ENCODE results near the gene PEPD. TPM values are rescaled to one million over a fixed set of nuclear protein-coding genes. Genes with fewer than 3 reads are reported as not detected.

Gene PEPD
- total RNA-seq, 1 donor from 2014 or later, result 112 TPM

GRCh38 chr19:33379151-33379829 is 142.3 kb downstream of the PEPD start:
- DNase-seq (ENCODE audit: low spot score in 2 of 2), result no peak
- no peak overlapping the region for H3K27ac ChIP-seq

GRCh38 chr19:33377586-33378475 is 143.8 kb downstream of the PEPD start:
- no peak for TF ChIP-seq CTCF (IDR thresholded peaks at IDR 0.05)
- Histone ChIP-seq H3K36me3 (peaks cover 5 to 20% of the 10 kb centered on the region in 2 donors), H3K4me1 (peaks cover 0 to 19% of the 10 kb centered on the region in 2 donors), H3K4me3 (no peak overlapping the region), H3K27me3 (no peaks in the 10 kb centered on the region), H3K9me3 (no peaks in the 10 kb centered on the region), H3K27ac (peak overlapping the region in 1 of 2 donors; percentile 14)
- DNase-seq (ENCODE audit: low spot score in 2 of 2), result no peak
- intact Hi-C loops (cut with DNase I), result loop anchor here (10.0 kb wide), 1 partner anchor 403 kb away; the partner anchor contains the start of genes CEP89 and FAAP24

More at GRCh38 chr19:33379151-33379829, 142.3 kb downstream of the PEPD start:
- TF ChIP-seq CTCF (IDR thresholded peaks at IDR 0.05), result no peak
- H3K9me3 ChIP-seq, result no peaks in the 10 kb centered on the region
- no peak overlapping the region for H3K4me3 ChIP-seq
- intact Hi-C loops (cut with DNase I), result loop anchor here (10.0 kb wide), 1 partner anchor 404 kb away; the partner anchor contains the start of genes CEP89 and FAAP24
- peaks cover 5 to 28% of the 10 kb centered on the region in 2 donors for H3K36me3 ChIP-seq
- H3K27me3 ChIP-seq, result no peaks in the 10 kb centered on the region
- peaks cover 0 to 19% of the 10 kb centered on the region in 2 donors for H3K4me1 ChIP-seq

DNA sequence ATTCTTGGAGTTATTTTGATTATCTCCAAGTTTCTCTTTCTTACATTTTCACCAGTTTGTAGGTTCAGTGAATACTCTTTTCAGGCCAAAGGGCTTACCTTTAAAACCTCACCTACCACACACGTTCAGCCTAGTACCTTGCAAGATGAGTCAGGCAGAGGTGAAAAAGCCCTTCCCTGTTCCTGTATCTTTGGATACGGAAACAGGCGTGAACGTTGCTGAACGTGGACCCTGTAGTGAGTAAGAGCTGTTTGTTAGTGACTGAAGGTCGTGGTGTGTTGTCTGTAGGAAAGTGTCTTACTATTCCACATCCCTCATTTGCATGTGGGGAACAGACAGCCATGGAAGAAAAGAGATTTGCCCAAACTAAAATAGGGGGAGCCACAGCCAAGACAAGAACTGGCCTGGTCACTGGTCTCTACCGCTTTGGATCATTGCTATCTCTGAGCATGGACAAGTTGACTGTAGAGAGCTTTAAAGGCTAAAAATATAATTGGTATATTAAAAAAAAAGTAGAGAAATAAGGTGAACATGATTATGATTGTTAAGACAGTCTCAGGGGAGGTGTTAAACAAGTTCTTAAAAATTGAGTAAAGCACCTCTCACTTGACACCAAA is 144.5 kb downstream of the PEPD start:
- Histone ChIP-seq H3K27ac (peak overlapping the region in 1 of 2 donors; percentile 14), H3K9me3 (no peaks in the 10 kb centered on the region), H3K27me3 (no peaks in the 10 kb centered on the region), H3K4me3 (no peak overlapping the region), H3K4me1 (peaks cover 0 to 19% of the 10 kb centered on the region in 2 donors), H3K36me3 (peaks cover 5 to 19% of the 10 kb centered on the region in 2 donors)
- intact Hi-C loops (cut with DNase I), result loop anchor here (10.0 kb wide), 1 partner anchor 402 kb away; the partner anchor contains the start of genes CEP89 and FAAP24
- no peak for DNase-seq (ENCODE audit: low spot score in 2 of 2)
- TF ChIP-seq CTCF (IDR thresholded peaks at IDR 0.05), result no peak

- intact Hi-C loops (cut with DNase I), result loop anchor here (10.0 kb wide), 1 partner anchor 402 kb away; the partner anchor contains the start of genes CEP89 and FAAP24
- Histone ChIP-seq H3K27me3 (no peaks in the 10 kb centered on the region), H3K4me3 (no peak overlapping the region), H3K9me3 (no peaks in the 10 kb centered on the region), H3K27ac (peak overlapping the region; percentile 15 to 37), H3K4me1 (peaks cover 0 to 19% of the 10 kb centered on the region in 2 donors), H3K36me3 (peaks cover 5 to 15% of the 10 kb centered on the region in 2 donors)
- DNase-seq (ENCODE audit: low spot score in 2 of 2), result peak in 1 of 2 donors; percentile 82
- no peak for TF ChIP-seq CTCF (IDR thresholded peaks at IDR 0.05)
These were observed 145.2 kb downstream of the PEPD start for GRCh38 chr19:33376423-33376822.

- peak overlapping the region in 1 of 2 donors; percentile 37 for H3K27ac ChIP-seq
- no peak for DNase-seq (ENCODE audit: low spot score in 2 of 2)
These were observed 145.8 kb downstream of the PEPD start for GRCh38 chr19:33375837-33376159.

More at GRCh38 chr19:33375837-33376159, 145.8 kb downstream of the PEPD start:
- no peak for TF ChIP-seq CTCF (IDR thresholded peaks at IDR 0.05)
- Histone ChIP-seq H3K4me3 (no peak overlapping the region), H3K36me3 (peaks cover 5 to 11% of the 10 kb centered on the region in 2 donors), H3K27me3 (no peaks in the 10 kb centered on the region), H3K9me3 (no peaks in the 10 kb centered on the region), H3K4me1 (peaks cover 0 to 19% of the 10 kb centered on the region in 2 donors)
- intact Hi-C loops (cut with DNase I), result loop anchor here (2.0 to 10.0 kb wide), 2 partner anchors 193 to 401 kb away; partner anchors contain the start of genes CEP89 and FAAP24
